ENCODE measurements around the gene IMPACT. TPM values are rescaled to one million over a fixed set of nuclear protein-coding genes. Genes with fewer than 3 reads are reported as not detected.

IMPACT gene
- total RNA-seq, 4 donors from 2014 or later = 28.5 to 34.1 (median 32.6) TPM

- peak within 1 kb of the TSS; percentile 26 to 82 (median 59) for H3K4me3 ChIP-seq (replicated peaks in 1 of 3)
- intact Hi-C loops (cut with DNase I) = loop anchor here (10.0 kb wide), 1 partner anchor 957 kb away; the partner anchor contains the start of gene ZNF521
- H3K27me3 ChIP-seq = no peaks in the 10 kb centered on the region
- peak; percentile 35 to 76 for TF ChIP-seq POLR2A (IDR thresholded peaks at IDR 0.05)
- TF ChIP-seq CTCF (IDR thresholded peaks at IDR 0.05) = no peak
- 2 to 8% methylated on average over 11 to 35 of the region's 55 CpGs for WGBS, 2 donors
- H3K9me3 ChIP-seq = no peaks in the 10 kb centered on the region
- peak; percentile 96 to 98 for DNase-seq
- no peaks in the 10 kb centered on the region for H3K36me3 ChIP-seq
- peaks cover 5 to 12% of the 10 kb centered on the region in 2 donors for H3K4me1 ChIP-seq
- peak within 1 kb of the TSS; percentile 54 to 97 (median 83) for H3K27ac ChIP-seq
These were observed 28.6 kb upstream of the IMPACT start, which contains the start of gene OSBPL1A for GRCh38 chr18:24397694-24398368. TSS of gene OSBPL1A (minus strand) at chr18:24397824. CDS start at chr18:24377533, 20,291 bp downstream.

GRCh38 chr18:24398540-24398939 is 27.9 kb upstream of the IMPACT start:
- no peak overlapping the region for H3K4me3 ChIP-seq (replicated peaks in 1 of 3)
- no peak for TF ChIP-seq CTCF (IDR thresholded peaks at IDR 0.05)
- H3K27ac ChIP-seq = peak overlapping the region in 1 of 3 donors; percentile 83
- intact Hi-C loops (cut with DNase I) = loop anchor here (10.0 kb wide), 1 partner anchor 956 kb away; the partner anchor contains the start of gene ZNF521
- H3K27me3 ChIP-seq = no peaks in the 10 kb centered on the region
- peaks cover 5 to 12% of the 10 kb centered on the region in 2 donors for H3K4me1 ChIP-seq
- 91 to 92% methylated on average over 15 of the region's 15 CpGs for WGBS, 2 donors
- peak in 1 of 2 donors; percentile 22 for DNase-seq
- no peaks in the 10 kb centered on the region for H3K36me3 ChIP-seq
- H3K9me3 ChIP-seq = no peaks in the 10 kb centered on the region

- Histone ChIP-seq H3K4me1 (peaks cover 5 to 12% of the 10 kb centered on the region in 2 donors), H3K4me3 (replicated peaks in 1 of 3) (no peak overlapping the region), H3K9me3 (no peaks in the 10 kb centered on the region), H3K36me3 (no peaks in the 10 kb centered on the region), H3K27me3 (no peaks in the 10 kb centered on the region), H3K27ac (no peak overlapping the region)
- 68 to 79% methylated on average over 2 of the region's 2 CpGs for WGBS, 2 donors
- TF ChIP-seq CTCF (IDR thresholded peaks at IDR 0.05) (no peak), POLR2A (IDR thresholded peaks at IDR 0.05) (no peak)
- no peak for DNase-seq
- intact Hi-C loops (cut with DNase I) = no loop called here
These were observed 25.9 kb upstream of the IMPACT start for GRCh38 chr18:24400587-24400986.

GRCh38 chr18:24402209-24402785 is 24.2 kb upstream of the IMPACT start:
- TF ChIP-seq POLR2A (IDR thresholded peaks at IDR 0.05) (no peak), CTCF (IDR thresholded peaks at IDR 0.05) (no peak)

GRCh38 chr18:24403076-24403475 is 23.4 kb upstream of the IMPACT start:
- 83 to 87% methylated on average over 5 of the region's 5 CpGs for WGBS, 2 donors
- Histone ChIP-seq H3K27me3 (no peaks in the 10 kb centered on the region), H3K27ac (no peak overlapping the region), H3K4me1 (peaks cover 5 to 7% of the 10 kb centered on the region in 2 donors), H3K4me3 (replicated peaks in 1 of 3) (no peak overlapping the region), H3K9me3 (no peaks in the 10 kb centered on the region), H3K36me3 (no peaks in the 10 kb centered on the region)
- TF ChIP-seq POLR2A (IDR thresholded peaks at IDR 0.05) (no peak), CTCF (IDR thresholded peaks at IDR 0.05) (no peak)
- intact Hi-C loops (cut with DNase I) = no loop called here
- no peak for DNase-seq

More at GRCh38 chr18:24402209-24402785, 24.2 kb upstream of the IMPACT start:
- 88 to 90% methylated on average over 6 of the region's 6 CpGs for WGBS, 2 donors
- H3K9me3 ChIP-seq = no peaks in the 10 kb centered on the region
- H3K4me1 ChIP-seq = peaks cover 5 to 8% of the 10 kb centered on the region in 2 donors
- no peak overlapping the region for H3K4me3 ChIP-seq (replicated peaks in 1 of 3)
- no peaks in the 10 kb centered on the region for H3K36me3 ChIP-seq
- H3K27ac ChIP-seq = no peak overlapping the region
- intact Hi-C loops (cut with DNase I) = no loop called here
- DNase-seq = no peak
- no peaks in the 10 kb centered on the region for H3K27me3 ChIP-seq
